CD14-positive monocyte (primary cell): ENCODE results near the gene FBXO31. TPM values are rescaled to one million over a fixed set of nuclear protein-coding genes. Genes with fewer than 3 reads are reported as not detected.

ENCODE experiments used
- DNase-seq, 3 donors: peaks; one replicate each; pipeline ENCODE4 v3.0.0-alpha.2; 2011 to 2022
- H2AFZ ChIP-seq: 2 replicates; pipeline ENCODE4 v1.6.0; 2012; ENCODE audit warnings: mild to moderate bottlenecking, low read depth, low read length, inconsistent platforms; ENCODE audit not compliant: insufficient read depth, poor library complexity, severe bottlenecking
- H3K27ac ChIP-seq, 2 donors: 1 replicate in 1 of 2; 2 replicates in 1 of 2; pipeline ENCODE4 v1.5.1; 2012 to 2013; ENCODE audit warnings: low read length in 2 of 2, control low read depth in 1 of 2, inconsistent platforms in 1 of 2, low read depth in 1 of 2, mild to moderate bottlenecking in 1 of 2
- H3K27me3 ChIP-seq, 2 donors: one replicate each; pipeline versions ENCODE4 v1.6.0 to v1.6.1; 2011 to 2013; ENCODE audit warnings: low read length in 2 of 2; ENCODE audit not compliant: control insufficient read depth in 2 of 2, insufficient read depth in 2 of 2
- H3K36me3 ChIP-seq, 2 donors: replicated peaks in 1 of 2; 1 replicate in 1 of 2; 2 replicates in 1 of 2; pipeline versions ENCODE4 v1.5.1 to v1.6.1; 2012 to 2013; ENCODE audit warnings: low read length in 2 of 2, control low read depth in 1 of 2, inconsistent platforms in 1 of 2, mild to moderate bottlenecking in 1 of 2; ENCODE audit not compliant: insufficient read depth in 2 of 2, control insufficient read depth in 1 of 2
- H3K4me1 ChIP-seq, 2 donors: 1 replicate in 1 of 2; 2 replicates in 1 of 2; pipeline versions ENCODE4 v1.5.1 to v1.6.1; 2012 to 2013; ENCODE audit warnings: low read length in 2 of 2, control low read depth in 1 of 2, inconsistent platforms in 1 of 2, mild to moderate bottlenecking in 1 of 2, moderate library complexity in 1 of 2; ENCODE audit not compliant: insufficient read depth in 2 of 2, control insufficient read depth in 1 of 2
- H3K4me2 ChIP-seq: replicated peaks from 2 replicates; pipeline ENCODE3; 2012; ENCODE audit warnings: low read length, moderate library complexity, mild to moderate bottlenecking; ENCODE audit not compliant: poor library complexity, severe bottlenecking; ENCODE audit errors: extremely low read depth
- H3K4me3 ChIP-seq, 3 experiments: fragments of 200-600 bp in 1 of 3; sonication (generic) in 1 of 3; replicated peaks in 1 of 3; 1 replicate in 2 of 3; 2 replicates in 1 of 3; pipeline ENCODE4 v1.5.1; 2011 to 2013; ENCODE audit warnings: low read length in 3 of 3, mild to moderate bottlenecking in 3 of 3, control low read depth in 2 of 3, low read depth in 2 of 3, inconsistent platforms in 1 of 3, moderate library complexity in 1 of 3
- H3K79me2 ChIP-seq: 2 replicates; pipeline ENCODE4 v1.6.0; 2012; ENCODE audit warnings: mild to moderate bottlenecking, control low read depth, inconsistent platforms, low read length, moderate library complexity; ENCODE audit not compliant: insufficient read depth
- H3K9ac ChIP-seq: 2 replicates; pipeline ENCODE4 v1.6.0; 2017; ENCODE audit warnings: low read length, mild to moderate bottlenecking; ENCODE audit not compliant: insufficient read depth, poor library complexity, severe bottlenecking
- H3K9me3 ChIP-seq, 2 donors: replicated peaks in 1 of 2; 1 replicate in 1 of 2; 2 replicates in 1 of 2; pipeline versions ENCODE4 v1.5.1 to v1.6.1; 2012 to 2013; ENCODE audit warnings: low read length in 2 of 2, control low read depth in 1 of 2; ENCODE audit not compliant: control insufficient read depth in 1 of 2, insufficient read depth in 1 of 2
- H4K20me1 ChIP-seq: 2 replicates; pipeline ENCODE4 v1.6.0; 2012; ENCODE audit warnings: mild to moderate bottlenecking, low read length, control low read depth, moderate library complexity; ENCODE audit not compliant: insufficient read depth
- H3K27ac Mint-ChIP-seq, 7 donors: one replicate each; pipeline ENCODE4 v1.8.0; 2020; ENCODE audit warnings: mild to moderate bottlenecking in 7 of 7, mixed read lengths in 7 of 7, moderate library complexity in 6 of 7, inconsistent platforms in 2 of 7
- H3K27me3 Mint-ChIP-seq, 3 donors: one replicate each; pipeline ENCODE4 v1.8.0; 2021 to 2022; ENCODE audit warnings: low read depth in 3 of 3, mild to moderate bottlenecking in 3 of 3, mixed read lengths in 3 of 3, moderate library complexity in 3 of 3, inconsistent platforms in 1 of 3
- H3K36me3 Mint-ChIP-seq, 2 donors: one replicate each; pipeline ENCODE4 v1.8.0; 2020; ENCODE audit warnings: mixed read lengths in 2 of 2, inconsistent platforms in 1 of 2, mild to moderate bottlenecking in 1 of 2
- H3K4me1 Mint-ChIP-seq: one replicate; pipeline ENCODE4 v1.8.0; 2020; ENCODE audit warnings: mild to moderate bottlenecking, mixed read lengths
- H3K4me3 Mint-ChIP-seq, 2 donors: one replicate each; pipeline ENCODE4 v1.8.0; 2020; ENCODE audit warnings: mild to moderate bottlenecking in 2 of 2, mixed read lengths in 2 of 2, moderate library complexity in 1 of 2
- H3K9me3 Mint-ChIP-seq, 7 donors: one replicate each; pipeline ENCODE4 v1.8.0; 2020 to 2022; ENCODE audit warnings: mixed read lengths in 7 of 7, mild to moderate bottlenecking in 6 of 7, moderate library complexity in 6 of 7, inconsistent platforms in 2 of 7
- CTCF ChIP-seq: fragments of 200-600 bp; IDR thresholded peaks from one replicate; pipeline ENCODE4 v1.8.0; 2022; ENCODE audit warnings: antibody characterized with exemption, mild to moderate bottlenecking
- WGBS: methylation state at CpG from one replicate; pipeline ENCODE4 v1.1.5; 2013; ENCODE audit warnings: missing lambda C conversion rate; ENCODE audit not compliant: insufficient coverage; 5-methylcytosine and 5-hydroxymethylcytosine counted together
- intact Hi-C, 2 donors: fragments of 100-400 bp; cut with micrococcal nuclease; formaldehyde crosslinking; loops; one replicate each; pipeline versions ENCODE4 v1.15.0 to v1.15.1; 2023
- polyA plus RNA-seq, 3 donors: library from polyadenylated mRNA; depleted of rRNA in 1 of 3; unstranded in 2 of 3; stranded (reverse) in 1 of 3; fragments of 300-500 nt in 2 of 3; fragments of >200 nt in 1 of 3; fragmentation: Illumina TruSeq in 2 of 3; gene quantifications; 1 replicate in 2 of 3; 2 replicates in 1 of 3; pipeline ENCODE4 v1.2.3, GENCODE V29; 2012 to 2021

FBXO31 gene
- polyA plus RNA-seq, 3 donors, result 2.0 to 5.6 (median 3.3) TPM

DNA sequence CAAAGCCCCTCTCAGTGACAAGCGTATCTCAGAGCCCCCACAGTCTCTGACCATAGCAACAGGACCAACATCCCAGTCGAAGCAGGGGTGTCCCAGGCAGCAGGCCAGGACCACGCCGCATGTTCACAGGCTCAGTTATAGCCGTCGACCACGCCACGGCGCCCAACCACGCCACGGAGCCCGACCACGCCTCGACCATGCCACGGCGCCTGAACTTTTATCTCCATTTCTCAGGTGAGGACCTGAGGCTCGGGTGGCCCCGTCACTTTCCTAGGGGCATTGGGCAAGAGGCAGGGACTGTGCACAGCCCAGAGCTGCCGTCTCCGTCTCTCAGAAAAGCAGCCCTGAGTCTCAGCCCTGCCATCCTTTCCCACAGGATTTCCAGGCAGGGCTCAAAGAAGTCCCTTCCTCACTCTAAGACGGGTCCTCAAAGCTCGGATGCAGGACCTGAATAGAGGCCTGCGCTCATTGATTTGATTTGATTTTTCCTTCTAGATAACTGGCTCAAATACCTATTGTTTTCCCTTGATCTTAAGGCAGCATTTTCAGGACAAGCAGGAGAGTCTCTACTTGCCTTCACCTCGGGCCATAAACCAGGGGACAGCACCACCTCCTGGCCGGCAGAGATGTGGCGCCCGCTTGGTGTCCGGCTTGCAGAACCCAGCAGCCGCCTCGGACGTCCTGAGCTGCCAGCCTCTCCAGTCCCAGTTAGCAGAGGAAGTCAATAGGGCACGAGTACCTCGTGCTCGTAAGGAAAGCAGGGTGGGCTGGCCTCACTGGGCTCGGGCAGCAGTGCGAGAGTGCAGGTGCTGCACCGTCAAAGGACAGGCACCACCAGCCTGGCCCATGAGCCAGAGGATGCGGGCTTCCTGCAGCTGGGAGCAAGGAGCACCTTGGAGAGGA lies 105.1 kb downstream of the FBXO31 start:
- Histone ChIP-seq H3K27ac (no peak overlapping the region), H3K36me3 (no peaks in the 10 kb centered on the region), H3K79me2 (no peaks in the 10 kb centered on the region), H3K4me1 (no peaks in the 10 kb centered on the region), H3K9me3 (no peaks in the 10 kb centered on the region), H3K4me2 (no peak overlapping the region), H3K4me3 (no peak overlapping the region), H4K20me1 (no peaks in the 10 kb centered on the region), H3K9ac (no peak overlapping the region), H3K27me3 (no peaks in the 10 kb centered on the region), H2AFZ (no peak overlapping the region)
- peaks cover 0 to 2% (median 0%) of the 10 kb centered on the region in 7 donors for H3K9me3 Mint-ChIP-seq
- H3K27me3 Mint-ChIP-seq, result peaks cover 7 to 21% (median 15%) of the 10 kb centered on the region in 3 donors
- no peak overlapping the region for H3K4me3 Mint-ChIP-seq
- 56% methylated on average over 38 of the region's 38 CpGs for WGBS
- intact Hi-C loops, result loop anchor here (5.0 kb wide), 1 partner anchor 716 kb away; no protein-coding TSS in a partner anchor
- DNase-seq, result peak in 2 of 3 donors; percentile 4 to 24
- H3K4me1 Mint-ChIP-seq, result peaks cover 4% of the 10 kb centered on the region
- peak overlapping the region in 1 of 7 donors; percentile 11 for H3K27ac Mint-ChIP-seq
- H3K36me3 Mint-ChIP-seq, result no peaks in the 10 kb centered on the region
- peak; percentile 62 for TF ChIP-seq CTCF

Other genes starting within 250 kb of the FBXO31 start
- gene C16orf95, start 66.4 kb downstream of the FBXO31 start, polyA plus RNA-seq, result 1 to 10 TPM in 2 of 3 donors, under 1 TPM in 1; 0.89 to 1.9 (median 1.7) TPM
- 100 to 1,000 TPM; 102 to 147 (median 140) TPM for gene MAP1LC3B, start 8.6 kb upstream of the FBXO31 start, polyA plus RNA-seq
- gene ZCCHC14, start 109.2 kb upstream of the FBXO31 start, polyA plus RNA-seq, result 1 to 10 TPM in 1 of 3 donors, under 1 TPM in 2; 0.11 to 4.0 (median 0.22) TPM
- gene JPH3, start 218.7 kb upstream of the FBXO31 start, polyA plus RNA-seq, result not detected